GM12872 (cell line): ENCODE measurements around the gene CDSN.

Experiments
- CTCF ChIP-seq: IDR thresholded peaks from 3 replicates; pipeline ENCODE4 v1.5.1; 2011; ENCODE audit warnings: low read depth, mild to moderate bottlenecking, low read length, moderate library complexity; ENCODE audit not compliant: insufficient read depth

The CDSN gene

GRCh38 chr6:31152781-31153180 lies 32.5 kb upstream of the CDSN start:
- TF ChIP-seq CTCF = no peak

GRCh38 chr6:31149827-31150447 lies 29.7 kb upstream of the CDSN start:
- TF ChIP-seq CTCF = no peak

- TF ChIP-seq CTCF = no peak
Measured at GRCh38 chr6:31145386-31145785, 25.1 kb upstream of the CDSN start.

GRCh38 chr6:31144970-31145340 lies 24.7 kb upstream of the CDSN start:
- TF ChIP-seq CTCF = no peak

- no peak for TF ChIP-seq CTCF
Measured at GRCh38 chr6:31144296-31144969, 24.2 kb upstream of the CDSN start.

GRCh38 chr6:31143148-31143547 lies 22.9 kb upstream of the CDSN start:
- TF ChIP-seq CTCF = no peak

- TF ChIP-seq CTCF = no peak
Measured at GRCh38 chr6:31142361-31142761, 22.1 kb upstream of the CDSN start.

GRCh38 chr6:31140643-31141042 lies 20.4 kb upstream of the CDSN start:
- no peak for TF ChIP-seq CTCF
